HepG2 (cell line): ENCODE data around the gene GNG7. TPM values are rescaled to one million over a fixed set of nuclear protein-coding genes. Genes with fewer than 3 reads are reported as not detected.

Experiments used
- ATAC-seq: fragments of 200-7000 bp; cut with Tn5 transposase; 3 replicates; pipeline ENCODE4 v1.9.1; 2020; ENCODE audit warnings: mild to moderate bottlenecking, moderate library complexity
- BruUV-seq: library from RNA; stranded (reverse); fragments of 400-500 nt; replicated peaks from 2 replicates; lab custom pipeline; 2021; lab: Mats Ljungman, UMichigan
- CTCF ChIA-PET: fragments of 300-600 bp; formaldehyde crosslinking; extraction: SDS; loops from one replicate; lab custom pipeline; 2021; ENCODE audit warnings: low total read pairs, inconsistent platforms, low intra/inter-chr PET ratio; lab: Yijun Ruan, JAX
- POLR2A ChIA-PET: fragments of 350-600 bp; sonication (Branson Sonifier 250); formaldehyde crosslinking; loops from one replicate; lab custom pipeline; 2020; ENCODE audit warnings: antibody characterized with exemption, inconsistent platforms; lab: Yijun Ruan, JAX
- DNase-seq: peaks from one replicate; pipeline ENCODE4 v3.0.0-alpha.2; 2015; ENCODE audit warnings: low spot score
- FAIRE-seq: peaks from 3 replicates; lab custom pipeline; 2011; peaks lifted over from hg19 to GRCh38; lab: Jason Lieb, UNC
- H2AFZ ChIP-seq: one replicate; pipeline ENCODE4 v1.6.1; 2011; ENCODE audit warnings: low read length, inconsistent platforms
- H3K27ac ChIP-seq: fragments of 300-600 bp; 3 replicates; pipeline ENCODE4 v1.8.0; 2011; ENCODE audit warnings: mixed run types, mild to moderate bottlenecking, mixed read lengths, low read length, inconsistent platforms; ENCODE audit not compliant: insufficient read depth; ENCODE audit errors: extremely low read length
- H3K27me3 ChIP-seq, 2 experiments: fragments of 200-600 bp in 1 of 2; 2 replicates in 1 of 2; 3 replicates in 1 of 2; pipeline versions ENCODE4 v1.6.0 to v1.8.0; 2011; ENCODE audit warnings: low read length in 2 of 2, mild to moderate bottlenecking in 2 of 2, moderate library complexity in 2 of 2, inconsistent platforms in 1 of 2; ENCODE audit not compliant: insufficient read depth in 2 of 2, control insufficient read depth in 1 of 2
- H3K36me3 ChIP-seq, 2 experiments: fragments of 200-600 bp in 1 of 2; replicated peaks in 1 of 2; 2 replicates in 1 of 2; 3 replicates in 1 of 2; pipeline versions ENCODE4 v1.5.1 to v1.8.0; 2011; ENCODE audit warnings: low read length in 2 of 2, inconsistent platforms in 1 of 2; ENCODE audit not compliant: insufficient read depth in 2 of 2, control insufficient read depth in 1 of 2
- H3K4me1 ChIP-seq: 2 replicates; pipeline ENCODE4 v1.5.1; 2012; ENCODE audit warnings: low read length, inconsistent platforms; ENCODE audit not compliant: insufficient read depth
- H3K4me2 ChIP-seq: 2 replicates; pipeline ENCODE4 v1.6.0; 2011; ENCODE audit warnings: low read depth, low read length, inconsistent platforms
- H3K4me3 ChIP-seq, 3 experiments: fragments of 200-600 bp in 1 of 3; sonication (generic), shearing (Covaris generic) in 1 of 3; replicated peaks in 1 of 3; 2 replicates each; pipeline ENCODE4 v1.5.1; 2011 to 2016; ENCODE audit warnings: low read length in 3 of 3, inconsistent platforms in 2 of 3, low read depth in 2 of 3, mild to moderate bottlenecking in 2 of 3, control low read depth in 1 of 3, mixed read lengths in 1 of 3; ENCODE audit not compliant: insufficient read depth in 1 of 3
- H3K79me2 ChIP-seq: one replicate; pipeline ENCODE4 v1.6.1; 2011; ENCODE audit warnings: low read length, inconsistent platforms; ENCODE audit not compliant: insufficient read depth
- H3K9ac ChIP-seq: 2 replicates; pipeline ENCODE4 v1.6.0; 2011; ENCODE audit warnings: mild to moderate bottlenecking, low read depth, low read length, inconsistent platforms; ENCODE audit not compliant: insufficient read depth
- H3K9me3 ChIP-seq: 2 replicates; pipeline ENCODE4 v1.5.1; 2012; ENCODE audit warnings: mild to moderate bottlenecking, low read length
- H4K20me1 ChIP-seq: 2 replicates; pipeline ENCODE4 v1.6.0; 2011; ENCODE audit warnings: inconsistent platforms, mild to moderate bottlenecking, low read length, moderate library complexity; ENCODE audit not compliant: insufficient read depth
- CBFB ChIP-seq: sonication (generic); formaldehyde crosslinking; IDR thresholded peaks from 2 replicates; pipeline ENCODE4 v1.4.0; 2020; ENCODE audit warnings: missing genetic modification reagents
- CEBPB ChIP-seq: IDR thresholded peaks from 2 replicates; pipeline ENCODE4 v1.6.1; 2011; ENCODE audit warnings: low read depth, low read length, improper control_type of control experiment, borderline replicate concordance
- CEBPG ChIP-seq: IDR thresholded peaks from 2 replicates; pipeline ENCODE4 v1.6.1; 2016
- E2F5 ChIP-seq: sonication (generic); formaldehyde crosslinking; conservative IDR thresholded peaks from 2 replicates; pipeline ENCODE4 v1.4.0; 2020; ENCODE audit warnings: missing genetic modification reagents
- ELK4 ChIP-seq: sonication (generic); formaldehyde crosslinking; IDR thresholded peaks from 2 replicates; pipeline ENCODE4 v1.9.0; 2021; ENCODE audit warnings: missing genetic modification reagents, borderline replicate concordance
- IRF1 ChIP-seq: sonication (generic); formaldehyde crosslinking; IDR thresholded peaks from 2 replicates; pipeline ENCODE4 v1.4.0; 2020; ENCODE audit warnings: low read depth, mild to moderate bottlenecking, missing genetic modification reagents
- MAZ ChIP-seq, 2 experiments: sonication (generic) in 1 of 2; formaldehyde crosslinking in 1 of 2; IDR thresholded peaks; 2 replicates each; pipeline versions ENCODE4 v1.5.0 to v1.6.1; 2012 to 2020; ENCODE audit warnings: low read depth in 2 of 2, mild to moderate bottlenecking in 2 of 2, borderline replicate concordance in 1 of 2, improper control_type of control experiment in 1 of 2, low read length in 1 of 2, missing genetic modification reagents in 1 of 2, moderate library complexity in 1 of 2
- MEF2D ChIP-seq: sonication (generic); formaldehyde crosslinking; IDR thresholded peaks from 2 replicates; pipeline ENCODE4 v1.5.1; 2020; ENCODE audit warnings: mild to moderate bottlenecking, missing genetic modification reagents
- PATZ1 ChIP-seq: sonication (generic); formaldehyde crosslinking; IDR thresholded peaks from 2 replicates; pipeline ENCODE4 v1.4.0; 2020; ENCODE audit warnings: missing genetic modification reagents
- POLR2AphosphoS2 ChIP-seq: IDR thresholded peaks from 2 replicates; pipeline ENCODE4 v1.6.1; 2011; ENCODE audit warnings: low read depth, low read length, improper control_type of control experiment
- SP2 ChIP-seq: sonication (generic); formaldehyde crosslinking; IDR thresholded peaks from 2 replicates; pipeline ENCODE4 v1.5.1; 2020; ENCODE audit warnings: mild to moderate bottlenecking, missing genetic modification reagents
- ZFY ChIP-seq: sonication (generic); formaldehyde crosslinking; IDR thresholded peaks from 2 replicates; pipeline ENCODE4 v1.4.0; 2020; ENCODE audit warnings: missing genetic modification reagents
- ZNF12 ChIP-seq: sonication (generic); formaldehyde crosslinking; IDR thresholded peaks from 2 replicates; pipeline ENCODE4 v1.5.0; 2020; ENCODE audit warnings: missing genetic modification reagents
- ZNF235 ChIP-seq: sonication (generic); formaldehyde crosslinking; IDR thresholded peaks from 2 replicates; pipeline ENCODE4 v1.8.1; 2023; ENCODE audit warnings: mild to moderate bottlenecking, missing genetic modification reagents, borderline replicate concordance
- ZNF253 ChIP-seq: sonication (generic); formaldehyde crosslinking; IDR thresholded peaks from 2 replicates; pipeline ENCODE4 v1.8.0; 2022; ENCODE audit warnings: mild to moderate bottlenecking, missing genetic modification reagents, borderline replicate concordance
- ZNF329 ChIP-seq: sonication (generic); formaldehyde crosslinking; IDR thresholded peaks from 2 replicates; pipeline ENCODE4 v1.9.0; 2021; ENCODE audit warnings: low read depth, mild to moderate bottlenecking, missing genetic modification reagents
- ZNF510 ChIP-seq: sonication (generic); formaldehyde crosslinking; IDR thresholded peaks from 2 replicates; pipeline ENCODE4 v1.4.0; 2020; ENCODE audit warnings: low read depth, mild to moderate bottlenecking, missing genetic modification reagents
- ZNF569 ChIP-seq: sonication (generic); formaldehyde crosslinking; IDR thresholded peaks from 2 replicates; pipeline ENCODE4 v1.5.0; 2020; ENCODE audit warnings: mild to moderate bottlenecking, missing genetic modification reagents, moderate library complexity, borderline replicate concordance
- ZNF782 ChIP-seq: sonication (generic); formaldehyde crosslinking; IDR thresholded peaks from 2 replicates; pipeline ENCODE4 v1.4.0; 2020; ENCODE audit warnings: missing genetic modification reagents, mild to moderate bottlenecking, borderline replicate concordance
- ZNF816 ChIP-seq: sonication (generic); formaldehyde crosslinking; IDR thresholded peaks from 2 replicates; pipeline ENCODE4 v1.8.0; 2022; ENCODE audit warnings: missing genetic modification reagents, mild to moderate bottlenecking, borderline replicate concordance
- WGBS: methylation state at CpG from one replicate; pipeline ENCODE4 v1.1.6; 2017; ENCODE audit warnings: low lambda C conversion rate; 5-methylcytosine and 5-hydroxymethylcytosine counted together
- in situ Hi-C: cut with HindIII; loops from 2 replicates; pipeline ENCODE4 v1.10.0; 2017; ENCODE audit warnings: low pct_unique_long_range_greater_than_20kb; ENCODE audit not compliant: extremely low pct_ligation_motif_present
- intact Hi-C: fragments of 100-400 bp; cut with micrococcal nuclease; formaldehyde crosslinking; loops from one replicate; pipeline ENCODE4 v1.10.0; 2022; ENCODE audit not compliant: unreplicated experiment
- polyA plus RNA-seq, 8 experiments: library from polyadenylated mRNA; depleted of rRNA in 3 of 8; stranded (reverse) in 7 of 8; unstranded in 1 of 8; fragments of >200 nt; fragmentation: Illumina TruSeq in 4 of 8; extraction: Trizol in 4 of 8; gene quantifications; 2 replicates each; pipeline versions ENCODE4 v1.2.1 to v1.2.3, GENCODE V29; 2011 to 2016; ENCODE audit warnings: low read depth in 4 of 8, missing spikeins in 1 of 8, mixed read lengths in 1 of 8; ENCODE audit not compliant: insufficient read depth in 1 of 8
- total RNA-seq, 5 experiments: library from RNA; depleted of rRNA; stranded (reverse); fragments of >200 nt; fragmentation: Illumina TruSeq; extraction: Trizol; gene quantifications; 2 replicates each; pipeline ENCODE4 v1.2.3, GENCODE V29; 2016; ENCODE audit warnings: low read depth in 1 of 5

GNG7 gene
- total and polyA plus RNA-seq, 2 of the 13 experiments (the other 11 are each of a cell fraction or from before 2014, with no cell fraction given) = 1.4 to 3.3 TPM

GRCh38 chr19:2479556-2480194 lies 222.8 kb downstream of the GNG7 start:
- in situ Hi-C loops = loop anchor here (5.0 kb wide), 2 partner anchors 63 to 133 kb away; no protein-coding TSS in a partner anchor
- no peak overlapping the region for H3K27ac ChIP-seq
- intact Hi-C loops = loop anchor here (5.0 kb wide), 2 partner anchors 48 to 63 kb away; no protein-coding TSS in a partner anchor

More at GRCh38 chr19:2479556-2480194, 222.8 kb downstream of the GNG7 start:
- Histone ChIP-seq H3K79me2 (peaks cover 14% of the 10 kb centered on the region), H3K4me3 (no peak overlapping the region), H3K9ac (no peak overlapping the region), H4K20me1 (peaks cover 28% of the 10 kb centered on the region; the same call in 1 of the 2 replicates), H3K9me3 (no peaks in the 10 kb centered on the region)
- POLR2A ChIA-PET = interaction anchor here (2.0 to 5.9 kb wide), 3 partner anchors 25 to 98 kb away, joined by 4 to 199 read pairs (median 192); no protein-coding TSS in a partner anchor
- FAIRE-seq = no peak
- no peak for DNase-seq
- TF ChIP-seq PATZ1 (CRISPR knock-in tag) = no peak
- TF ChIP-seq CEBPG (CRISPR knock-in tag) = no peak
- TF ChIP-seq IRF1 (CRISPR knock-in tag) = no peak
- TF ChIP-seq ZNF569 (CRISPR knock-in tag) = no peak
- TF ChIP-seq ZNF253 (CRISPR knock-in tag) = no peak
- TF ChIP-seq CEBPB = no peak
- no peak for TF ChIP-seq SP2 (CRISPR knock-in tag)
- TF ChIP-seq ZNF510 (CRISPR knock-in tag) = no peak
- TF ChIP-seq ZNF782 (CRISPR knock-in tag) = no peak
- TF ChIP-seq CBFB (CRISPR knock-in tag) = no peak
- TF ChIP-seq POLR2AphosphoS2 = no peak
- no peak for TF ChIP-seq ZNF329
- no peak for TF ChIP-seq MEF2D
- no peak for TF ChIP-seq ZNF235 (CRISPR knock-in tag)
- no peak for TF ChIP-seq MAZ (IDR thresholded peaks at IDR 0.05; ENCODE audit: borderline replicate concordance, low read depth, low read length)
- no peak for TF ChIP-seq MAZ (CRISPR knock-in tag; IDR thresholded peaks at IDR 0.05; ENCODE audit: low read depth)
- no peak for TF ChIP-seq ELK4
- no peak for TF ChIP-seq ZNF12 (CRISPR knock-in tag)
- no peak for TF ChIP-seq E2F5 (CRISPR knock-in tag)
- TF ChIP-seq ZNF816 (CRISPR knock-in tag) = no peak
- TF ChIP-seq ZFY (CRISPR knock-in tag) = no peak
- TF ChIP-seq, all 625 proteins: peak for 0
- BruUV-seq = no TSS peak
- Histone ChIP-seq H3K36me3 (no peaks in the 10 kb centered on the region; a peak in 1 of 5 replicates), H3K27me3 (peaks cover 0 to 11% of the 10 kb centered on the region in 2 experiments; a peak in 2 of 5 replicates), H3K4me1 (peaks cover 31% of the 10 kb centered on the region), H3K4me2 (no peak overlapping the region), H2AFZ (no peak overlapping the region)
- CTCF ChIA-PET = no interaction called here
- 80% methylated on average over 20 of the region's 20 CpGs for WGBS
- no peak for ATAC-seq
